K562 (cell line): Measurements from ENCODE around the gene ACTR3C. TPM values are rescaled to one million over a fixed set of nuclear protein-coding genes. Genes with fewer than 3 reads are reported as not detected.

Source experiments
- ATAC-seq: fragments of 200-7000 bp; cut with Tn5 transposase; 3 replicates; pipeline ENCODE4 v1.9.1; 2020; ENCODE audit warnings: moderate library complexity
- BruUV-seq: library from RNA; stranded (reverse); fragments of 400-500 nt; replicated peaks from 2 replicates; lab custom pipeline; 2021; lab: Mats Ljungman, UMichigan
- CTCF ChIA-PET: fragments of 300-600 bp; formaldehyde crosslinking; extraction: SDS; loops from one replicate; lab custom pipeline; 2021; ENCODE audit warnings: low intra/inter-chr PET ratio; lab: Yijun Ruan, JAX
- POLR2A ChIA-PET: fragments of 300-600, 350-650 bp; sonication (Branson Sonifier 250); formaldehyde crosslinking; extraction: SDS; loops from one replicate; lab custom pipeline; 2021; ENCODE audit warnings: antibody characterized with exemption, inconsistent platforms; lab: Yijun Ruan, JAX
- DNase-seq, 4 experiments: peaks; one replicate each; pipeline versions ENCODE4 v3.0.0 to v3.0.0-alpha.2; 2011 to 2018; ENCODE audit warnings: low spot score in 3 of 4, mixed read lengths in 3 of 4; ENCODE audit errors: extremely low read depth in 1 of 4
- FAIRE-seq: peaks from 2 replicates; lab custom pipeline; 2011; peaks lifted over from hg19 to GRCh38; lab: Jason Lieb, UNC
- H2AFZ ChIP-seq: 2 replicates; pipeline ENCODE4 v1.6.0; 2011; ENCODE audit warnings: low read depth, low read length, control low read depth, inconsistent platforms
- H3K27ac ChIP-seq: fragments of 200-600 bp; 3 replicates; pipeline ENCODE4 v1.8.0; 2011; ENCODE audit warnings: low read depth, mild to moderate bottlenecking, control low read depth, inconsistent platforms, low read length, moderate library complexity, mixed read lengths; ENCODE audit errors: extremely low read depth
- H3K27me3 ChIP-seq, 2 experiments: fragments of 300-600 bp in 1 of 2; 2 replicates in 1 of 2; 3 replicates in 1 of 2; pipeline versions ENCODE4 v1.6.0 to v1.8.0; 2011; ENCODE audit warnings: inconsistent platforms in 2 of 2, low read length in 2 of 2, mild to moderate bottlenecking in 1 of 2, mixed read lengths in 1 of 2, moderate library complexity in 1 of 2; ENCODE audit not compliant: control insufficient read depth in 2 of 2, insufficient read depth in 2 of 2
- H3K36me3 ChIP-seq: fragments of 300-600 bp; 3 replicates; pipeline ENCODE4 v1.8.0; 2011; ENCODE audit warnings: mild to moderate bottlenecking, low read length, inconsistent platforms; ENCODE audit not compliant: control insufficient read depth, insufficient read depth
- H3K4me1 ChIP-seq, 2 experiments: fragments of 200-600 bp in 1 of 2; replicated peaks in 1 of 2; 2 replicates in 1 of 2; 3 replicates in 1 of 2; pipeline versions ENCODE4 v1.5.1 to v1.8.0; 2011; ENCODE audit warnings: inconsistent platforms in 2 of 2, low read length in 2 of 2, mild to moderate bottlenecking in 1 of 2, mixed read lengths in 1 of 2, moderate library complexity in 1 of 2; ENCODE audit not compliant: control insufficient read depth in 2 of 2, insufficient read depth in 2 of 2
- H3K4me2 ChIP-seq: 2 replicates; pipeline ENCODE4 v1.6.1; 2011; ENCODE audit warnings: low read length, control low read depth, inconsistent platforms, mixed read lengths; ENCODE audit not compliant: insufficient read depth
- H3K4me3 ChIP-seq: fragments of 200-600 bp; sonication (generic), shearing (Covaris generic); 2 replicates; pipeline ENCODE4 v1.5.1; 2016; ENCODE audit warnings: control low read depth, inconsistent platforms
- H3K79me2 ChIP-seq: fragments of 200-600 bp; 3 replicates; pipeline ENCODE4 v1.8.0; 2011; ENCODE audit warnings: low read length, inconsistent platforms; ENCODE audit not compliant: control insufficient read depth, insufficient read depth
- H3K9ac ChIP-seq, 2 experiments: 2 replicates each; pipeline versions ENCODE4 v1.6.0 to v1.6.1; 2011; ENCODE audit warnings: low read depth in 2 of 2, low read length in 2 of 2, control low read depth in 1 of 2, inconsistent platforms in 1 of 2, mild to moderate bottlenecking in 1 of 2, mixed read lengths in 1 of 2; ENCODE audit not compliant: insufficient read depth in 1 of 2
- H3K9me1 ChIP-seq: one replicate; pipeline ENCODE4 v1.6.0; 2011; ENCODE audit warnings: inconsistent platforms, mild to moderate bottlenecking, low read length, moderate library complexity; ENCODE audit not compliant: control insufficient read depth, insufficient read depth
- H3K9me3 ChIP-seq: replicated peaks from 2 replicates; pipeline ENCODE4 v1.5.1; 2011; ENCODE audit warnings: low read depth, low read length, inconsistent platforms; ENCODE audit not compliant: control insufficient read depth, insufficient read depth
- H4K20me1 ChIP-seq: replicated peaks from 2 replicates; pipeline ENCODE4 v1.6.1; 2011; ENCODE audit warnings: low read length, inconsistent platforms, mixed read lengths; ENCODE audit not compliant: control insufficient read depth, insufficient read depth
- MEIS2 ChIP-seq: fragments of 450-650 bp; IDR thresholded peaks from 2 replicates; pipeline ENCODE4 v1.6.1; 2014; ENCODE audit warnings: mild to moderate bottlenecking; ENCODE audit not compliant: partially characterized antibody
- TSHZ1 ChIP-seq: fragments of 250-450 bp; sonication (Bioruptor Pico); IDR thresholded peaks from 2 replicates; pipeline ENCODE4 v1.4.0; 2020; ENCODE audit warnings: mild to moderate bottlenecking, moderate library complexity
- ZNF507 ChIP-seq: conservative IDR thresholded peaks from 2 replicates; pipeline ENCODE4 v1.6.1; 2017; ENCODE audit warnings: missing genetic modification characterization, missing compliant biosample characterization
- in situ Hi-C: fragments of 300-500 bp; cut with MboI; formaldehyde crosslinking; loops from 4 replicates; pipeline ENCODE4 v1.15.0; 2018; ENCODE audit warnings: inconsistent platforms, mixed read lengths
- intact Hi-C: fragments of 100-400 bp; cut with micrococcal nuclease; formaldehyde crosslinking; loops from 2 replicates; pipeline ENCODE4 v1.14.2; 2022
- polyA plus RNA-seq, 8 experiments: library from polyadenylated mRNA; depleted of rRNA in 4 of 8; stranded (reverse) in 5 of 8; unstranded in 3 of 8; fragments of >200 nt; fragmentation: Nextera tagmentation in 2 of 8; fragmentation: Illumina TruSeq in 1 of 8; extraction: Ambion mirVana in 2 of 8; extraction: Trizol in 1 of 8; gene quantifications; 2 replicates each; pipeline versions ENCODE4 v1.2.1 to v1.2.3, GENCODE V29; 2011 to 2014; ENCODE audit warnings: inconsistent platforms in 1 of 8, missing spikeins in 1 of 8
- total RNA-seq, 7 experiments: library from RNA; depleted of rRNA in 6 of 7; stranded (reverse); fragments of >200 nt in 6 of 7; fragmentation: Illumina TruSeq in 2 of 7; extraction: Trizol in 2 of 7; gene quantifications; 2 replicates each; pipeline versions ENCODE4 v1.2.1 to v1.2.3, GENCODE V29; 2011 to 2021; ENCODE audit warnings: low replicate concordance in 1 of 7

The ACTR3C gene
- total and polyA plus RNA-seq, 9 of the 15 experiments (the other 6 are each of a cell fraction or from before 2014, with no cell fraction given), result 9.0 to 35.4 (median 13.3) TPM

GRCh38 chr7:150344299-150344698, 21.0 kb upstream of the ACTR3C start:
- intact Hi-C loops, result no loop called here
- no peak overlapping the region for H3K4me3 ChIP-seq
- in situ Hi-C loops, result no loop called here
- TF ChIP-seq MEIS2 (no peak), TSHZ1 (CRISPR knock-in tag) (no peak), ZNF507 (tag) (peak; percentile 95)
- TF ChIP-seq, all 486 proteins: peak for 1
- Histone ChIP-seq H3K9me1 (no peaks in the 10 kb centered on the region), H2AFZ (no peak overlapping the region), H4K20me1 (no peaks in the 10 kb centered on the region; the same call in 1 of the 2 replicates), H3K27ac (no peak overlapping the region), H3K27me3 (peaks cover 11 to 21% of the 10 kb centered on the region in 2 experiments; a peak in 4 of 5 replicates), H3K79me2 (no peaks in the 10 kb centered on the region), H3K9ac (no peak overlapping the region), H3K4me2 (no peak overlapping the region), H3K9me3 (no peaks in the 10 kb centered on the region), H3K36me3 (no peaks in the 10 kb centered on the region), H3K4me1 (peaks cover 0 to 20% of the 10 kb centered on the region in 2 experiments; a peak in 2 of 5 replicates)
- ChIA-PET CTCF (interaction anchor here (0.6 kb wide), 1 partner anchor 76 kb away, joined by 3 read pairs; no protein-coding TSS in a partner anchor), POLR2A (interaction anchor here (0.6 to 1.5 kb wide), 3 partner anchors 9 to 22 kb away, joined by 3 to 6 read pairs (median 3); no protein-coding TSS in a partner anchor)
- no TSS peak for BruUV-seq
- ATAC-seq (no peak), DNase-seq (no peak), FAIRE-seq (no peak)
